ENCODE measurements around the gene CST7.

DNA sequence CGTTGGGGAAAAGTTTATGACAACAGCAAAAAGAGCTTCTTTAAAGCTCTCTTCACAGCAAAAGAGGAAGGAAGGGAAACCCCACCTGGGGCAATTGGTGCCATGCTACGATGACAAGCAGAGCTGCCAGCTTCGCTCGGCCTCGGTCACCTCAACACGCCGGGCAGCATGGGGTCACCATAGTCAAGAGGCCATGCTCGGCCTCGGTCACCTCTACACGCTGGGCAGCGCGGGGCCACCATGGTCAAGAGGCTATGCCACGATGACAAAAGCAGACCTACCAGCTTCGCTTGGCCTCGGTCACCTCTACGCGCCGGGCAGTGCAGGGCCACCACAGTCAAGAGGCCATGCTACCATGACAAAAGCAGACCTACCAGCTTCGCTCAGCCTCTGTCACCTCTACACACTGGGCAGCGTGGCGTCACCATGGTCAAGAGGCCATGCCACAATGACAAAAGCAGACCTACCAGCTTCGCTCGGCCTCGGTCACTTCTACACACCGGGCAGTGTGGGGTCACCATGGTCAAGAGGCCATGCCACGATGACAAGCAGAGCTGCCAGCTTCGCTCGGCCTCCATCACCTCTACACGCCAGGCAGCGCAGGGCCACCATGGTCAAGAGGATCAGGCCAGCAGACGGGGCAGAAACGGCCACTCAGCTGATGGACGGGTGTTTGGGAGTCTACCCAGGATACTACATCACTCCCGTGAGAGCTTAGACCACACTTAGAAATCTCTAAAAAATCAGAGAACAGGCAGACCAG lies 31.4 kb downstream of the CST7 start:
- no peak for TF ChIP-seq CTCF (IDR thresholded peaks at IDR 0.05; ENCODE audit: low read length)
- TF ChIP-seq EZH2 (IDR thresholded peaks at IDR 0.05; ENCODE audit: borderline replicate concordance, low read length) = no peak
